GM21576 (cell line): ENCODE results near the gene CBARP.
"Not testable (repeated sequence)": the region's sequence is repeated elsewhere in the genome, so short reads cannot be mapped to it uniquely, and the experiment has no call there.

ENCODE experiments used
- ATAC-seq: cut with Tn5 transposase; IDR thresholded peaks from one replicate; pipeline ENCODE4 v1.9.1; 2021; ENCODE audit warnings: mild to moderate bottlenecking, moderate library complexity; ENCODE audit not compliant: unreplicated experiment

The CBARP gene

DNA sequence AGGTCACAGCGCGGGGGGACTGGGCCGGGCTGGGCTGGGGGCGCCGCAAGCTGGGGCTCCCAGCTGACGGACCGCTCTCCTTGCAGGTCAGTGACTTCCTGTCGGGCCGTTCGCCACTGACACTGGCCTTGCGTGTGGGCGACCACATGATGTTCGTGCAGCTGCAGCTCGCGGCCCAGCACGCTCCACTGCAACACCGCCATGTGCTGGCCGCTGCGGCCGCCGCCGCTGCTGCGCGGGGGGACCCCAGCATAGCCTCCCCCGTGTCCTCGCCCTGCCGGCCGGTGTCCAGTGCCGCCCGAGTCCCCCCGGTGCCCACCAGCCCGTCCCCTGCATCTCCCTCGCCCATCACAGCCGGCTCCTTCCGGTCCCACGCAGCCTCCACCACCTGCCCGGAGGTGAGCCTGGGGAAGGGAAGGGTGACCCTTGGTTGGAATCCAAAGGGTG is 16.3 kb upstream of the CBARP start:
- no peak for ATAC-seq

DNA sequence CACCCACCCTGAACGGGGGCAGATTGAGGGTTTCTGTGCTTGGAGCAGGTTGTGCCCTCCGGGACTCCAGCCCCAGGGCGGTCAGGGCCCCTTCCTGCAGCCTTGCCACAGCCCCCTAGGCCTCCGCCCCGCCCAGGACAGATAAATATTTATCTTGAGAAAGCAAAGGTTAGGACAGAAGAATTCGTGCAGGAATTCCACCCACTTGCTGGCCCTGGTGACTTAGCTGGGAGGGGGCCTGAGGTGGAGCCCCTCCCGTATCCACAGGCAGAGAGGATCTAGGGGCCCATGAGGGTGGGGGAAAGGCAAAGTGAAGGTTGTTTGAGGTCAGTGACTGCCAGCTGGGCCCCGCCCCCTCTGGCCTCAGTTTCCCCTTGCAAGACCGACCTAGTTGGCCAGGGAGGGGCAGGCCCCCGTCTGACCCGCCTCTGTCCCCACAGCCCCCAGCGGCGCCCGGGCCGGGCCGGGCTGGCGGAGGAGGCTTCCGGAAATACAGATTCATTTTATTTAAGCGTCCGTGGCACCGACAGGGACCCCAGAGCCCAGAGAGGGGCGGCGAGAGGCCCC is 15.8 kb upstream of the CBARP start:
- ATAC-seq: no peak

DNA sequence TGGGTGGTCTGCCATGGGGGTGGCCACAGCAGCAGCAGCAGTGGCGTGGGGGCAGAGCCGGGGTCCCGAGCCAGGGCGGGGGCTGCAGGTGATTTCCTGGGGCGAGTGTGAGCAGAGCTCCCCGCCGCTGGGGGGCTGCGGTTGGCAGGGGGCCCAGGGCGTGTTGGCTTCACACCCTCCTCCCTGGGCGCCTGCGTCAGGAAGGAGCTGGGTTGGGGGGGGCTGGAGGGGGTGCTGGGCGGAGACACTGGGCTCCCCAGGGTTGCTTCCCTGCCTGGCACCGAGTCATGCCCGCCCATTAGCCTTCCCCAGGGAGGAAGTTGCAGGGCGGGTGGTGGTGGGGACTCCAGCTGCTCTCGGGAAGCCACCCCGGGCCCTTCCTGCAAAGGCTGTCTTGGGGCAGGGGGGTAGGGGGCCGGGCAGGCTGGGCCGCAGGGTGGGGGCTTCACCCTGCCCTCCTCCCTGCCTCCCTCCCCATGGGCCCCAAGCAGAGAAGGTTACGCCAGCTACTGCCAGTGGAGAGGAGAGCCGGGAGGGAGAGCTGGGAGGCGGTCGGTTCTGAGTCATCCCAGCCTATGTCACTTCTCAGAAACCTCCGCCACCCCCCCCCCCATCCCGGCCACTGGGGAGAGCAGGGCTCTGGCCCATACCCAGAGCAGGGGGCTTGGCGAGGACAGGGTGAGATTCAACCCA is 15.2 kb upstream of the CBARP start:
- ATAC-seq: no peak

DNA sequence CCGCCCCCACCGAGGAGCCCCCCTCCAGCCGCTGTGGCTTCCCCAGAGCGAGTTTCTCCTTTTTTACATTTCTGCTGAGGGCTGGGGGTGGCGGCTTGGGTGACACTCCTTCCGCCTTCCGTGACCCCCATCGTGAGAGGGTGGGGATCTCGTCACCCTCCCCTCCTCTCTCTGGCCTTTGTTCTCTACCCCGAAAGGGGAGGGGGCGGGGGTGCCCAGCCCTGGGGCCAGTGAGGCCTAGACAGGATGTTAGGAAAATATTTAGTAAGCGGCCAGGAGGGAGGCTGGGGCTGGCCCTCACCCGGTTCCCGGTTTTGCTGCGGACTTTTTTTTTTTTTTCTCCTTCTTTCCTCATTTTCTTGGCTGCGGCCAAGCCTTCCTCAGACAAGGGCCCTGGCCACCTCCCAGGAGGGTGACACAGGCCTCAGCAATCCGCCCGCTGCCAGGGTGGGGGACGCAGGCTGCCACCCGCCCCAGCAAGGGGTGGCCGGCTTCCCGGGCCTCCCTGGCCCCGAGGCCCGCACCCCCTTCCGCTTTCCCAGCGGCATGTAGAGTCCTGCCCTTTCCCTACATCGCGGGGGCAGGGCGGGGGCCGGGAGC is 14.5 kb upstream of the CBARP start:
- no peak for ATAC-seq

DNA sequence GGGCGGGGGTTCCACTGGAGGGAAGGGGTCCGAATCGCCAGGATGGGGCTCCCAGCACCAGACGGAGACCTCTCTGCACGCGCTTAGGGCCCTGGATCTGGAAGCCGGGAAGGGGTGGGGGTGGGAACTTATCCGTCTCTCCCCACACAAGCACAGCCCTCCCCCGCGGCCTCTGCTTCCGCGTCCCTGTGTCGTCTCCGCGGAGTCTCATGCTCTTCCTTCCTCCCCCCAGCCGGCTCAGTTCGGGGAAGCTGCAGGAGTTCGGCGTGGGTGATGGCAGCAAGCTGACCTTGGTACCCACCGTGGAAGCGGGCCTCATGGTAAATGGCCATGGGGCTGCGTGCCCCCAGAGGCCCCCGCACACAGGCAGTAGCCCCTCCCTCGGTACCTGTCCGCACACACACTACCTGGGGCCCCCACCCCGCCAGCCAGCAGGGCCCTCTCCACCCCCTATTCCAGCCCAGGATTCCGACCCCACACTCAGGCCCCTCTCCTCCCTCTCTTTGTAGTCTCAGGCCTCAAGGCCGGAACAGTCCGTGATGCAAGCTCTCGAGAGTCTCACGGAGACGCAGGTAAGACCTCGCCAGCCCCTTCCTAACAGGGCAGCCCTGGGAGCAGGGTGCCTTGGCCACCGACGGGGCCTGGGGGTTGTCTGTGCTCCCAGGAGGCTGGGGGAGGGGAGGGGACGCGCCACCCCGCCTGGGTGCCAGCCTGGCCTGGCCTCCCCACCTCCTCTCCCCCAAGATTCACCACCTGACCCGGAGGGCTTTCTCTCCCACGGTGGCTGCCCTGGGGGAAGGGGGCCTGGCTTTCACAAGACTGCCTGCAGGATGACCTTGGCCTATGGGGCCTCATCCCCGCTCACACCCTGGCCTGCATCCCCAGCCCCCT is 13.8 kb upstream of the CBARP start:
- ATAC-seq: no peak

DNA sequence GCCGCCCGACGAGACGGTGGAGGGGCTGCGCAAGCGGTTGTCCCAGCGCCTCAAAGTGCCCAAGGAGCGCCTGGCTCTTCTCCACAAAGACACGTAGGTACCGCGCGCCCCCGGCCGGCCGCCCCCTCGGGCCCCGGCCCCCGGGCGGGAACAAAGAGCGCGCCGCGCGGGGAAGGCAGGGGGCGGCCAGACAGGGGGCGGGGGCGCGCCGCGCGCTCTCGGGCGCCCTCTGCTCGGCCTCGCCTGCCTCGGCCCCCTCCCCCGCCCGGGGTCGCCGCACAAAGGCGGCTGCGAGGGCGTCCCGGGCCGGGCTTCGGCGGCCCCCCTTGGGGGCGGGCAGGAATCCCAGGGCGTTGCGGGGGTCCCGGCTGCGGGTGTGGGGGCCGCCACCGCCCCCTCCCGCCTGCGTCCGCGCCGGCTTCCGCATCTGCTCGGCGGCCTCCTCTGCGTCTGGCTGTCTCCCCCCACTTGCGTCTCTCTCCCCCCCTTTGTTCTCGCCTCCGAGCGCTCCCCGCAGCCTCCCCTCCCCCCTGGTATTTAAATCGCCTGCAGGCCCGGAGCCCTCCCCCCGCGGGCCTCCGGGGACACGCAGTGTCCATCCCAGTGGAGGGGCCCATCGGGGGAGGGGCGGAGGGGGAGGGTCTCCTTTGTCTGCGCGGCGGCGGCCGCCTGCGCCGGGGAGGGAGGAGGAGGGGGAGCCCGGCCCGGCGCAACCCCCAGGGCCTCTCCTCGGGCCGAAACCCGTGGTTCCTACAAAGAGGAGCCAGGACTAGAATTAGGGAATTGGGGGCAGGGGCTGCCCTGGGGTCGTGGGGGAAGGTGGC is 12.8 kb upstream of the CBARP start:
- ATAC-seq: no peak

DNA sequence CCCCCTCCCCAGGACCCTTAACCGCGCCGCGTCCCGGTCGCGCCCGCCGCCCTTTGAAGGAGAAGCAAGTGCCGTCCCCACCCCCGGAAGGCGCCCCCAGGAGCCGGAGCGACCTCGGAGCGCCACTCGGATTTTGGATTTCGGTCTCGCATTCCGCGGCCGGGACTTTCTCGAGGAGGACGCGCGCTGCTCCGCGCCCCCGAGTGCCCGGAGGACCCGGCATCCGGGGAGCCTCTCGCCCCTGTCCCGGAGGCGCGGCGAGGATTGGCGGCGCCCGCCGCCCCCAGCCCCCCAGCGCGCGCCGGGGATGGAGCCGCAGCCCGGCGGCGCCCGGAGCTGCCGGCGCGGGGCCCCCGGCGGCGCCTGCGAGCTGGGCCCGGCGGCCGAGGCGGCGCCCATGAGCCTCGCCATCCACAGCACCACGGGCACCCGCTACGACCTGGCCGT is 12.2 kb upstream of the CBARP start:
- ATAC-seq: no peak

DNA sequence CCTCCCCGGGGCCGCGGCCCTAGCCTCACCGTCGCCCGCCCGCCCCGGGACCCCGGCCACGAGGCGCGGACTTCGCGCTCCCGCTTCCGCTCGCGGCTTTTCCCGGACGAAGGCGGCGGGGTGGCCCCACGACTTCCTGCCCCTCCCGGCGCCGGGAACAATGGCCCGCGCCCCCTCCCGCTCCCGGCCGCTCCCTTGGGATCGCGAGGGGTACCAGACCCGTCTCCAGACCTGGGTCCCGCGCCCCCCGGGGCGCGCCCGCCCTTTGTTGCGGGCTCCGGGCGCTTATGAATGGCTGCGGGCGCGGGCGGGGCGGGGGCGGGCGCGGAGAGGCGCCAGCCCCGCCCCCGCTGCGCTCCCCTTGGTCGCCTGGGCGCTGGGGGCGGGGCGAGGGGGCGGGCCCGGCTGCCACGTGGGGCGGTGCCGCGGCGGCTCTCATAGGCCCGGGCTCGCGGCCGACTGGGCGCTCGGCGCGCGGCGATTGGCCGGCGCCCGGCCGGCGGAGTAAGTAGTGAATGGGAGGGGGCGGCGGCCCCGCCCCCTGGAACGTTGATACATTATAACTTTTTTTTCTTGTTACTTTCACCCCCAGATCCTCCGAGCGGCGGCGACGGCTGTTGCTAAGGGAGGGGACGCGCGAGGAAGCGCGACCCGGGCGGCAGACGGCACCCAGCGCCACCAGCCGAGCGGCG is 11.6 kb upstream of the CBARP start:
- peak; percentile 34 for ATAC-seq

DNA sequence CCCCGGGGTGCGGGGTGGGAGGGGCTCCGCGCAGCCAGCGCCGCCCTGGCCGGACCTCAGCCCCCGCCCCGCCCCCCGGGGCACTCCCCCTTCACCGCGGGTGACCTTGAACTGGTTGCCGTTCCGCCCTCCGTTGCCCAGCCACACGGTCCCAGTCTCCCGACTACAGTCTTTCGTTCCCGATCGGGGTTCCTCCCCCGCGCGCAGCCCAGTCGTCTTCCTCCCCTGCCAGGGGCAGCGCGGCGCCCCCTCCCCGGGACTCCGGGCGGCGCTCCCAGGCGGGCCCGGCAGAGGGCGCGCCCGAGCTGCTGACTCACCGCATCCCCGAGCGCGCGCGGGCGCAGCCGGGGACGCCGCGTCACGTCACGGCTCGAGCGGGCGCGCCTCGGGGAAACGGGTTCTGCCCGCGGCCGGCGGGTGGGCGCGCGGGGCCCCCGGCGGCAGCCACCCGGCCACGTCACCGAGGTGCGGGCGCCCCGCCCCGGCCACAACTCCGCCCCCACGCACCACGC is 11.0 kb upstream of the CBARP start:
- ATAC-seq: peak; percentile 24

DNA sequence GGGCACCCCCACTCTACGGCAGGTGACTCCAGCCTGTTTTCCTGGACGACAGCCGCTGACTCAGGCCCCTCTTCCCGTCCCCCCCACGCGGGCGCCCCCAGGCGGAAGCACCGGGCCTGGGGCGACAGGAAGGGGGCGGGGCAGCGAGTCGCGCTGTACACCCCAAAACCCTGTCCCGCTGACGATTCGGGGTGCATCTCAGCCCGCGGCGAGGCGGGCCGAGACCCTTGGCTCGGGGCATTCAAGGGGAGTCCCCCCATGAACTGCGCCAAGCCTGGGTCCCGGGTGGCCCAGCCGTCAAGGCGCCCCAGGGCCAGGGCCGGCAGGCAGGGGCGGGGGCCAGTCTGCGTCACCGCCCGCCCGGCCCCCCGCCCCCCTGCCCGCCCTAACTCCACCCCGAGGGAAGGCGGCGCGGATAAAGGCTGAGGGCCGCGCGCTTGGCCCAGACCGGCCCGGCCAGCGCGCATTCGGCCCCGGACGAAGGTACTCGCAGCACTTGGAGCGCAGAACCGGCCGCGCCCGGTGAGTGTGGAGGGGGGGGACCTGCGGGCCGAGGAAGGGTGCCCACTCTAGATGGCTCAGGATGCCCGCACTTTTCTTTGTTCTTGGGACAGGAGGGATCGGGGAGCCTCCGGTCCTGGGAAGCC is 10.5 kb upstream of the CBARP start, which contains the start of gene MIDN:
Gene MIDN (plus strand): TSS at position 445 of the 647 bp plus-strand sequence. CDS start 1,714 bp downstream, outside the sequence.
- peak; percentile 3 for ATAC-seq

DNA sequence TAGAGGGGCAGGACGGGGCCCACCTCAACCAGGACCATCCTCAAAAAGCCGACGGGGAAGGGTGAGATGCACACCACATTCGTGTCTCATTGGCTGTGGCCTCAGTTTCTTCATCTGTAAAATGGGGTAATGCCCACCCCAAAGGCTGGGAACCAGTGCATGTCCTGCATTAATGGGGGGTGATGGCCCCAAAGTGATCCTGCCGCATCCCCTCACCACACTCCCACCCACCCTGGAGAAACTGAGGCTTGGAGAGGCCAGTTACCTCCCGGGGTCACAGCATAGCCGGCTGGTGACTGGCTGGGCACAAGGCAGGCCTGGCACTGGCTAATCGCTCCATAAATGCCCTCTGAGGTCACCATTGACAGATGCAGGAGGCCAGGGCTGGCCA is 9.9 kb upstream of the CBARP start:
- no peak for ATAC-seq

DNA sequence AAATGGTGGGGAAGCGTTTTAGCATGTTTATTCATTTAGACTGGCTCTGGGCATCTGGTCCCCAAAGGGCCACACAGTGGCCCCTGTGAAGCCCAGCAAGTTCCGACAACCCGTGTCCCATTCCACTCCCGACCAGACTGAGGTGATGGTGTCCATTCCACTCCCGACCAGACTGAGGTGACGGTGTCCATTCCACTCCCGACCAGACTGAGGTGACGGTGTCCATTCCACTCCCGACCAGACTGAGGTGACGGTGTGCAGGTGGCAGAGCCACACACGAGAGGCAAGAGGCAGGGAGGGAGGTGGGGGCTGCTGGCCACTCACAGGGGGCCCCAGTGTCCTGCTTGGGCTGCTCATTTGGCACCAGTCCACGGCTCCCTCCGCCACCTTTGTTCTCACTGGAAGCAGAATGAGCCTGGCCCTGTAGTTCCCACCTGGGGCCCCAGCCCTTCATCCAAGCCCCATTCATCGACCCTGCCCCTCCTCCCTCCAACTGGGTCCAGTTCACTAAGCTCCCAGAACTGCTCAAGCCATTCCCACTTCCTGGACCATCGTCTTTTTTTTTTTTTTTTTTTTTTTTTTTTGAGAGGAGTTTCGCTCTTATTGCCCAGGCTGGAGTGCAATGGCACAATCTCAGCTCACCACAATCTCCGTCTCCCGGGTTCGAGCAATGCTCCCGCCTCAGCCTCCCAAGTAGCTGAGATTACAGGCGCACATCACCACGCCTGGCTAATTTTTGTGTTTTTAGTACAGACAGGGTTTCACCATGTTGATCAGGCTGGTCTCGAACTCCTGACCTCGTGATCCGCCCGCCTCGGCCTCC is 8.7 kb upstream of the CBARP start:
- not testable (repeated sequence) for ATAC-seq

DNA sequence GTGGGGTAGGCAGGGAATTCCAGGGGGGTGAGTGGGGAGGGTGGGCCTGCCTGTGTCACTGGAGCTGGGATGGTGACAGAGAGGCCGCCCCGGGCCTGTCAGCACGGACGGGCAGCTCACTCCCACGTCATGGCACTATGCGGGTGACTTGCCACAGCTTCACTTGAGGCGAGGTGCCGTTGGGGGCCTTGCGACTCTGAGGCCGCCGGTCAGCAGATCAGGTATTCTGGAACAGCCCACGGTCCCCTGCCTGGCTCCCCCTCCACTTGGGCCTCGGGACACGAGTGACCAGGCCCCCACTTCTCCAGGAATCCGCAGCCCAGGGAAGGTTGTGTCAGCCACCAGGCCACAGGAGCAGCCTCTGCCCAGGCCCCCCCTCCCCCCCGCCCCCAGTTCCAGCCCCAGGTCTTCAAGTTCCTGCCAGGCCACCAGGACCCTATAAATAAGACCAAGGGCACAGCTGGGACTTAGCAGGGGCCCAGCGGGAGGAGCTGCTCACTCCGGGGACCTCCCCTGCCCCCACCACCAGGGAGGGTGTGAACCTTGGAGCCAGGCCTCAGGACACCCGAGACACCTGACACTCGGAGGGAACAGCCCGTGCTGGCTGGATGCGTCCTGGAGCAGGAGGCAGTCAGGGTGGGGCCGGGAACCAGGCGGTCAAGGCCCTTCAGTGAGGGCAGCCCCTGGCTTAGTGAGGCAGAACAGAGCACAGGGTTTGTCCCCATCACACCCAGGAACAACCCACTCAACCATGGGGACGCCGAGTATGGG is 7.9 kb upstream of the CBARP start:
- no peak for ATAC-seq

DNA sequence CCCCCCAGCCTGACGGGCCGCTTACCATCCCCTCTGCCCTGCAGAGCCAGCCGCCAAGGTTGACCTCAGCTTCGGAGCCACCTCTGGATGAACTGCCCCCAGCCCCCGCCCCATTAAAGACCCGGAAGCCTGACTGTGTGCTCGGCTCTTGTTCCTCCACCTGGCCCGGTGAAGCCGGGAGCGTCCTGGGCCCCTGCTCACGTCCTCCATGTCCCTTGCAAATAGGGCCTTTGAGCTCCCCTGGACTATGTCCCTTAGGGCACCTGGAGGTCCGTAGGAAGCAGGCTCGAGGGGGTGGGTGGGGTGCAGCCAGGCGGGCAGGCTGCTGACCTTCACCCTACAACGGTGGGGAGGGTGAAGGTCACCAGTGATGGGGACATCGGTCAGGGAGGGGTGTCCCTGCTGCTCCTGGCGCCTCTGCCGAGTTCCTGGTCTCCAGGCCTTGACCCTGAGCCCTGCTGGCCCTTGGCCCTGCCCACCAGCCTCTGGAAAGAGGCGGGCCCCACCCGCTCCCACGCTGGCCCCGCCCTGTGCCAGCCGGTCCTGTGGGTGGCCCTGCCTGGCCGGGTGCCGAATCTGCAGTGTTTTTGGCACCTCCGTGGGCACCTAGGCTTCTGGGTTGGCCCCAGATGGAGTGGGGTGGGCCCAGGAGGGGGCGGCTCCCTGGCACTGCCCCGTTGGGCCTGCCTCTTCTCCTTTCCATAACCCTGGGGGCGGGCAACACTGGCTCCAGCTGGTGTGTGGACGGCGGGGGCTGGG is 7.1 kb upstream of the CBARP start:
- ATAC-seq: no peak

DNA sequence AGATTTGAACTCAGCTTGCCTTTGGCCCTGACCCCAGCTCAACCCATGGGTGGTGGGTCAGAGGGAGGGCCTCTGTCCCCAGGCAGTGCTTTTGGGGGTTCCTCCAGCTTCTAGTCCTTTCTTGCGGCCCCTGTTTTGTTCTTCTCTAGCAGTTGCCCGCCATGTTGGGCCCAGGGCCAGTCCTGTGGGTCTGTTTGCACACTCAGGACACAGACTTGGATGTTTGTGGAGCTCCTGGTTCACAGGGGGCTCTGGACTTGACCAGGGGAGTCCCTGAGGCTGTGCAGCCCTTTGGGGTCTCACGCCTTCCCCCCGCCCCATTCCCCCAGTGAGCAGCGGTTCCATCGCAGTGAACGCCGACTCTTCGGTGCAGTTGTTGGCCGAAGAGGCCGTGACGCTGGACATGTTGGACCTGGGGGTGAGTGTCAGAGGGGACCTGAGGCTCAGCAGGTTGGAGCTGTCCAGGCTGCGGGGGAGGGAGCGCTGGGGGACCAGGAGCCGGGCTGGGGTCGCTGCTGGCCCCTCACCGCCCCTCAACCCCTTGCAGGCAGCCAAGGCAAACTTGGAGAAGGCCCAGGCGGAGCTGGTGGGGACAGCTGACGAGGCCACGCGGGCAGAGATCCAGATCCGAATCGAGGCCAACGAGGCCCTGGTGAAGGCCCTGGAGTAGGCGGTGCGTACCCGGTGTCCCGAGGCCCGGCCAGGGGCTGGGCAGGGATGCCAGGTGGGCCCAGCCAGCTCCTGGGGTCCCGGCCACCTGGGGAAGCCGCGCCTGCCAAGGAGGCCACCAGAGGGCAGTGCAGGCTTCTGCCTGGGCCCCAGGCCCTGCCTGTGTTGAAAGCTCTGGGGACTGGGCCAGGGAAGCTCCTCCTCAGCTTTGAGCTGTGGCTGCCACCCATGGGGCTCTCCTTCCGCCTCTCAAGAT is 6.2 kb upstream of the CBARP start:
- no peak for ATAC-seq
